Ishikawa (cell line): ENCODE data around the gene PRKN.

ENCODE experiments used
- CEBPB ChIP-seq: IDR thresholded peaks from 2 replicates; pipeline ENCODE4 v1.6.1; 2012
- EGR1 ChIP-seq: IDR thresholded peaks from 2 replicates; pipeline ENCODE4 v1.6.1; 2012
- EP300 ChIP-seq: IDR thresholded peaks from 2 replicates; pipeline ENCODE4 v1.6.1; 2012; ENCODE audit warnings: borderline replicate concordance
- FOXM1 ChIP-seq: IDR thresholded peaks from 2 replicates; pipeline ENCODE4 v1.6.1; 2012; ENCODE audit warnings: low read depth, borderline replicate concordance
- MAX ChIP-seq: IDR thresholded peaks from 2 replicates; pipeline ENCODE4 v1.6.1; 2012
- NFIC ChIP-seq: IDR thresholded peaks from 2 replicates; pipeline ENCODE4 v1.6.1; 2012
- RAD21 ChIP-seq: IDR thresholded peaks from 2 replicates; pipeline ENCODE4 v1.6.1; 2012; ENCODE audit warnings: low read depth
- REST ChIP-seq: IDR thresholded peaks from 2 replicates; pipeline ENCODE4 v1.6.1; 2012; ENCODE audit warnings: low read depth, mild to moderate bottlenecking
- TAF1 ChIP-seq: IDR thresholded peaks from 2 replicates; pipeline ENCODE4 v1.6.1; 2012; ENCODE audit warnings: low read depth, mild to moderate bottlenecking
- TEAD4 ChIP-seq: IDR thresholded peaks from 2 replicates; pipeline ENCODE4 v1.6.1; 2012
- USF1 ChIP-seq: IDR thresholded peaks from 2 replicates; pipeline ENCODE4 v1.6.1; 2012
- YY1 ChIP-seq: IDR thresholded peaks from 2 replicates; pipeline ENCODE4 v1.6.1; 2012; ENCODE audit warnings: low read depth
- ZBTB7A ChIP-seq: IDR thresholded peaks from 2 replicates; pipeline ENCODE4 v1.6.1; 2012; ENCODE audit warnings: low read depth

GRCh38 chr6:161359618-161359945 is 1368.0 kb downstream of the PRKN start:
- TF ChIP-seq CEBPB (no peak), EGR1 (no peak), MAX (no peak), TAF1 (no peak), ZBTB7A (no peak), RAD21 (no peak), EP300 (no peak), TEAD4 (no peak), REST (no peak), NFIC (no peak), USF1 (no peak), YY1 (no peak), FOXM1 (no peak)
